ENCODE results near the gene FMN2. TPM values are rescaled to one million over a fixed set of nuclear protein-coding genes. Genes with fewer than 3 reads are reported as not detected.

Gene FMN2
- total and polyA plus RNA-seq, 3 donors from 2014 or later: 3.8 to 8.3 (median 4.3) TPM

GRCh38 chr1:240073097-240073496 lies 18.6 kb upstream of the FMN2 start:
- TF ChIP-seq CTCF (IDR thresholded peaks at IDR 0.05) (no peak), POLR2A (IDR thresholded peaks at IDR 0.05) (no peak)

GRCh38 chr1:240074422-240074821 lies 17.3 kb upstream of the FMN2 start:
- no peak for TF ChIP-seq POLR2A (IDR thresholded peaks at IDR 0.05)
- TF ChIP-seq CTCF (IDR thresholded peaks at IDR 0.05): no peak
- 65 to 71% methylated on average over 5 of the region's 5 CpGs for WGBS, 2 donors
- Histone ChIP-seq H3K27ac (no peak overlapping the region), H3K27me3 (no peaks in the 10 kb centered on the region), H3K9me3 (no peaks in the 10 kb centered on the region), H3K4me3 (no peak overlapping the region), H3K4me1 (no peaks in the 10 kb centered on the region), H3K36me3 (ENCODE audit: low read depth, missing control alignments) (no peaks in the 10 kb centered on the region)
- no peak for DNase-seq
- intact Hi-C loops (cut with DNase I; ENCODE audit: low total_unique reads): no loop called here

More at GRCh38 chr1:240073097-240073496, 18.6 kb upstream of the FMN2 start:
- H3K9me3 ChIP-seq: no peaks in the 10 kb centered on the region
- H3K4me1 ChIP-seq: no peaks in the 10 kb centered on the region
- WGBS, 2 donors: 23 to 66% methylated on average over 3 of the region's 3 CpGs
- intact Hi-C loops (cut with DNase I; ENCODE audit: low total_unique reads): no loop called here
- no peak overlapping the region for H3K4me3 ChIP-seq
- no peaks in the 10 kb centered on the region for H3K36me3 ChIP-seq (ENCODE audit: low read depth, missing control alignments)
- no peaks in the 10 kb centered on the region for H3K27me3 ChIP-seq
- no peak for DNase-seq
- H3K27ac ChIP-seq: no peak overlapping the region

- DNase-seq: no peak
- H3K27me3 ChIP-seq: no peaks in the 10 kb centered on the region
- WGBS, 2 donors: 70 to 75% methylated on average over 3 of the region's 3 CpGs
- H3K4me1 ChIP-seq: no peaks in the 10 kb centered on the region
- H3K9me3 ChIP-seq: no peaks in the 10 kb centered on the region
- intact Hi-C loops (cut with DNase I; ENCODE audit: low total_unique reads): no loop called here
- TF ChIP-seq POLR2A (IDR thresholded peaks at IDR 0.05): no peak
- no peak for TF ChIP-seq CTCF (IDR thresholded peaks at IDR 0.05)
- no peak overlapping the region for H3K4me3 ChIP-seq
- H3K27ac ChIP-seq: no peak overlapping the region
- no peaks in the 10 kb centered on the region for H3K36me3 ChIP-seq (ENCODE audit: low read depth, missing control alignments)
Measured at GRCh38 chr1:240074908-240075307, 16.8 kb upstream of the FMN2 start.

GRCh38 chr1:240084337-240084736 lies 7.3 kb upstream of the FMN2 start:
- H3K27me3 ChIP-seq: no peaks in the 10 kb centered on the region
- no peak overlapping the region for H3K27ac ChIP-seq
- no peaks in the 10 kb centered on the region for H3K36me3 ChIP-seq (ENCODE audit: low read depth, missing control alignments)
- no peak overlapping the region for H3K4me3 ChIP-seq
- no peaks in the 10 kb centered on the region for H3K9me3 ChIP-seq
- 38 to 55% methylated on average over 1 of the region's 1 CpG for WGBS, 2 donors
- no peaks in the 10 kb centered on the region for H3K4me1 ChIP-seq
- intact Hi-C loops (cut with DNase I; ENCODE audit: low total_unique reads): no loop called here
- TF ChIP-seq CTCF (IDR thresholded peaks at IDR 0.05) (no peak), POLR2A (IDR thresholded peaks at IDR 0.05) (no peak)
- DNase-seq: no peak

GRCh38 chr1:240084749-240085148 lies 6.9 kb upstream of the FMN2 start:
- no peak for DNase-seq
- H3K4me3 ChIP-seq: no peak overlapping the region
- H3K9me3 ChIP-seq: no peaks in the 10 kb centered on the region
- H3K27me3 ChIP-seq: no peaks in the 10 kb centered on the region
- H3K36me3 ChIP-seq (ENCODE audit: low read depth, missing control alignments): no peaks in the 10 kb centered on the region
- H3K27ac ChIP-seq: no peak overlapping the region
- H3K4me1 ChIP-seq: no peaks in the 10 kb centered on the region
- intact Hi-C loops (cut with DNase I; ENCODE audit: low total_unique reads): no loop called here
- no peak for TF ChIP-seq POLR2A (IDR thresholded peaks at IDR 0.05)
- TF ChIP-seq CTCF (IDR thresholded peaks at IDR 0.05): no peak
- 61 to 64% methylated on average over 8 of the region's 8 CpGs for WGBS, 2 donors
